ENCODE data around the gene PCBP3. TPM values are rescaled to one million over a fixed set of nuclear protein-coding genes. Genes with fewer than 3 reads are reported as not detected.
"Not testable (repeated sequence)": the region's sequence is repeated elsewhere in the genome, so short reads cannot be mapped to it uniquely, and the experiment has no call there.

PCBP3 gene
- total RNA-seq, 1 donor from 2014 or later: 5.5 TPM

DNA sequence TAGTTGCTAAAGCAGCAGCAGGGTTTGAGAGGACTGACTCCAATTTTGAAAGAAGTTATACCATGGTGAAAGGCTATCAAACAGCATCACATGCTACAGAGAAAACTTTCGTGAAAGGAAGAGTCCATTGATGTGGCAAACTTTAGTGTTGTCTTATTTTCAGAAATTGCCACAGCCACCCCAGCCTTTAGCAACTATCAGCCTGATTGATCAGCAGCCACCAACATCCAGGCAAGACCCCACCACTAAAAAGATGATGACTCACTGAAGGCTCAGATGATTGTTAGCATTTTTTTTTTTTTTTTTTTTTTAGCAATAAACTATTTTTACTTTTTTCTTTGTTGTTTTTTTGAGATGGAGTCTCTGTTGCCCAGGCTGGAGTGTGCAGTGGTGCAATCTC, 35.3 kb downstream of the PCBP3 start:
- not testable (repeated sequence) for DNase-seq

DNA sequence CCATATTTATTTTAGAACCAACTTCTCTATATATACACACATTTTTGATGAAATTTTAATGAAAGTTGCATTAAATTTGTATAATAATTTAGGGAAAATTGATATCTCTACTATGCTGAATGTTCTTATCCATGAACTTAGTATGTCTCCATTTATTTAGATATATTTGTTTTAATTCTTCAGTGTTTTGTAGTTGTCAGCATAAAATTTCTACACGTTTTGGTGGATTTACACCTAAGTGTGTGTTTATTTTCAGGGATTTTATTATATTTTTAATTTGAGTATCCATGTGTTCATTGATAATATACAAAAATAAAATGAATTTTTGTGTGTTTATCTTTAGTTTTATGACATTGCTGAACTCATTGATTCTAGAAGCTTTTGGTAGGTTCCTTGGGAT, 36.7 kb downstream of the PCBP3 start:
- no peak for DNase-seq

DNA sequence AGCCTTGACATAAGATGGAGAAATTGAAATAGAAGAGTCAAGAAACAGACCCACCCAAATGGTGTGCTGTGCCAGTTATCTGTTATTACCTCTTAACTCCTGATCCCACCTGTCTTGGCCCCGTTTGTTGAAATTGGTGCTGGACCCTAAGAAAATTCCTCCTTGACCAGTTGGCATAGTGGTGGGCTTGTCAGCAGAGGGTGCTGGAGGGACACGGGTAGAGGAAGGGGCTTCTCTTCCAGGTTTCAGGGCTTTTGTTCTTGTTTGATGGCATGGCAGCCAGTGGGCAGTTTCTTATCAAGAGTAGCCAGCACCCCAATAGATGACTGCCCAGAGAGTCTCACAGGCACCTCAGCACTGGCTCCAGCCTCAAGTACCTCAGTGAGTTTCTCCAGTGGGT, 51.6 kb downstream of the PCBP3 start:
- no peak for DNase-seq

DNA sequence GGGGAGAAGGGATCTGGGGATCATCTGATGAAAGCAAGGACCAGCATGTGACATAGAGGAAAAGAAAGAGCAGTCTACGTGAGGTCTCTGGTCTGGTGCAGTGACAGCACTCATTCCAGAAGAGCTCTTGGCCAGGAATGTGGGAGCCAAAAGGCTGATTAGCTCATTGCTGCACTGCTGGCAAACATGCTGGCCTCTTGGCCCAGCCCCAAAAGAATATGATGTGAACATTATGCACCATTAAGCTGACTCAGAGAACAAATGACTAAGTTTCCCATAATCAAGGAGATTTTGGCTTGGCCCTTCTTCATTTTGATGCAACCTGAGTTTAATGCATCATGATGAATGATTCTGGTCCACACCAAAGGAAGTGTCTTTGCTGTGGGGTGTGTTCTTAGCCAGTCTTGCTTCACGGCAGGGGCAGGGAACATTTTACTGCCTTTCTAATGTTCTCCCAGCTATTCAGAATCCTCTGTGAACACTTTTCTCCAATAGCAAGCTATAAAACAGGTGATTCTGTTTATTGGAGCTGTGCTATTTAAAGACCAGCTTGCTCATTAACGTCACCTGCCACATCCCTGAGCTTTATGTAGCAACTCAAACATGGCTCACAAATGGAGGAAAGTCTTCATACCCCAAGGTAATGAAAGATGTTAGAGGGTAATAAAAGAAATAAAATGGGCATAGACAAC, 55.1 kb downstream of the PCBP3 start:
- DNase-seq: no peak

DNA sequence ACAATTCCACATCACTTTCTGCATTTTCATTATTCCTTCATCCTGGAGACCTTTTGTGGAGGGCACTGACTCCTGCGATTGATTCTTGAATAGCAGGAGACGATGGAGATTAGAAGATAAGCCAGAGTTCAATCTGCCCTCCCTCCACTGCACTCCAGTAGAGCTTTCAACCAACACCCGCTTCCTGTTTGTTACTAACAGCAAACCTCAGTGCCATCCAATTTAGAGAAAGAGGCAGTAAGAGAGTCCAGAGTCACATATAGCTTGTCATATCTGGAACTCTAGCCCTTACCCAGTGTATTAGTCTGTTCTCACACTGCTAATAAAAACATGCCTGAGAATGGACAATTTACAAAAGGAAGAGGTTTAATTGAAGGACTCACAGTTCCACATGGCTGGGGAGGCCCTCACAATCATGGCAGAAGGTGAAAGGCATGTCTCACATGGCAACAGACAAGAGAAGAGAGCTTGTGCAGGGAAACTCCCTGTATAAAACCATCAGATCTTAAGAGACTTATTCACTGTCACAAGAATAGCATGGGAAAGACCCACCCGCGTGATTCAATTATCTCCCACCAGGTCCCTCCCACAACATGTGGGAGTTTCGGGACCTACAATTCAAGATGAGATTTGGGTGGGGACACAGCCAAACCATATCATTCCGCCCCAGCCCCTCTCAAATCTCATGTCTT, 55.9 kb downstream of the PCBP3 start:
- DNase-seq: no peak

DNA sequence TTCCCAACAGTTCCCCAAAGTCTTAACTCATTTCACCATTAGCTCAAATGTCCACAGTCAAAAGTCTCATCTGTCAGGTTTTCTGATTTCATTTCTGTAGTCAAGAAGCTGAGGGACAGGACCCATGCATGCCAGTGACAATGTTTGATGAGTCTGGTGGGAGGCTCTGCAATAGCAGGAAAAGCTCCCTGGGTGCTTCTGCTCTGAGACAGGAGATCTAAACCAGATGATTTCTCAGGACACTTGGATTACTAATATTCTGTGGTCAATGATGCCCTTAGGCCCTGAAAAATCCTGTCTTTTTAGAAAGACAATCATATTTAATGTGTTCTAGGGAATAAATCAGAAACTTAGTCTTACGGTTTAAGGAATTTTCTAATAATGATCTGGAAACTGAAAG, 56.4 kb downstream of the PCBP3 start:
- DNase-seq: no peak

DNA sequence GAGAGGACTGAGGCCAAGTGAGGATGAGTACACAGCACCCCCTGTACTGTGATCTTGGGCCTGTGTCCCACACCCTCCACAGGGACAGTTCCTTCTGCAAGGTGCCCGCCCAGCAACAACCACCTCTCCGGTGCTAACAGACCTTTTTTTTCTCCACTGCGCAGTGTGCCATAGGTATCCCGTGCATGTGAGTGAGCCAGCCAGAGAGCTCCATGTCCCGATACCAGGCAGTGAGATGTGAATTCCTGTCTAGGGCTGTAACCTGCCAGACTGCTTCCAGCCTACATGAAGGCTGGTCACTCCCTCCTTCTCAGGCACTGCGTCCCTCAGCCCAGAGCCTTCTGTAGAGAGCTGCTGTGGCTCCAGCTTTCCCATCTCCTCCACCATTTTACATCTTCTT, 56.9 kb downstream of the PCBP3 start:
- no peak for DNase-seq

DNA sequence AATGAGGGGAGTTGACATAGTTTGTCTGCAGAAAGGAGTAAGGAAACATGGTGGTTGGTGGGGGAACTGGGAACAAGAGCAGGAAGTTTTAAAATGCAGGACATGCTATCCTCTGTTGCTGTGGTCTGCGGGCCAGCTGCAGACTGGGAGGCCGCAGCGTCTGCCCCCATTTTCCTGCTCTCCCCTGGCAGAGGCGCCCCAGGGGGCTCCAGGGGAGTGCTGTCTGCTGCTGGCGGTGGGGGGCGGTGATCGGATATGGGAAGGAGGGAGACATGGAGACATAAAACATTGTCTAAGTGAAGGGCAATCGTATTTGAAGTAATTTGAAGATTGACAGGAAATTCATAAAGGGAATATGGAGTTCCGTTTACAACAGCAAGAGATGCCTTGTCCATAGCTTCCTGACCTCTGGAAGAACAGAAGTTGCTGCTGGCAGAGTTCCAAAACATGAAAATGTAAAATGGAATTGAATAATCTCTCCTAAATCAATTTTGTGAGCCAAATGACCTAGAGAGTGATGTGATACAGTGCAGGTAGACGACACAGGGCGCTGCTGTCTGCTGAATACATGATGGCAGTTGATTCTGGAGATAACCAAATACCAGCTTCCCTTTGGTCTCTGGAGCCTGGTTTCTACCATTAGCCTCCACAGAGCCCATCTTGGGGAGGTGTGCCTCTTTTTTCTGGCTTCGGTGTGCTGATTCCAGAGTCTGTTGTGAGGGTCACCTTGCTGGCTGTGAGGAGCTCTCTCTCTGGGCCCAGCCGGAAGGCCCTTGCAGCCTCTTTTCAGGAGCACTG, 61.0 kb downstream of the PCBP3 start:
- no peak for DNase-seq

DNA sequence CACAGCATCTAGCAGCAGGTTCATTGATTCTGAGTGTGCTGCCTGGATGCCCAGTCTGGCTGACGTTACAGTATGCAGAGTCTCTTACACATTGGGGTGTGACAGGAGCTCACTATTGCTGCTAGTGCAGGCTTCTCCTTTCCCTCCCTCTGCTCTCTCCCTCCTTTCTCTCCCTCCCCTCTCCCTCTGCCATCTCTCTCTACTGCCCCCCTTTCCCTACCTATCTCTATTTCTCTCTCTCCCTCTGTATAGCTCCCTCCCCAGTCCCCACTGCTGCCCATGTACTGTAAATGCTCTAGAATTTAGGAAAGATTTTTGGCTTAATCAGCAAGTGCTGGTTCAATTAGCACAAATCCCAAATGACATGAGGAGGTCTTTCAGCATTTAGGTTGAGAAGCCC, 62.8 kb downstream of the PCBP3 start:
- no peak for DNase-seq

DNA sequence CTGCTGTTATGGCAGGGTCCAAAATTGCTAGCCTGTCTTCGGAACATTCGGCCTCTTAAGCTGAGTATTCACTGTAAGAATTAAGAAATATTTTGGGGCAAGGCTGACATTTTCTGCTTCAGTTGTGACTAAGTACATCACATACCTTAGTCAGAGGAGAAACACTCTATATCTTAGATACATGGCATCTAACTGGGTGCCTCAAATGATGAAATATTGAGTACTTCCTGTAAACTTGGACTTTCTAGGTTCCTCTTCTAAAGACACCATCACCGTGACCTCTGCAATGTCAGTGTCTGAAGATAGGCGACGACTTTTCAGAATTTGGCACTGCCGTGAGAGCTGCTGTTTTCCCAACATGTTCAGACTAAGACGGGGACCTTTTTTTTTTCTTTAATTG, 65.6 kb downstream of the PCBP3 start:
- no peak for DNase-seq

DNA sequence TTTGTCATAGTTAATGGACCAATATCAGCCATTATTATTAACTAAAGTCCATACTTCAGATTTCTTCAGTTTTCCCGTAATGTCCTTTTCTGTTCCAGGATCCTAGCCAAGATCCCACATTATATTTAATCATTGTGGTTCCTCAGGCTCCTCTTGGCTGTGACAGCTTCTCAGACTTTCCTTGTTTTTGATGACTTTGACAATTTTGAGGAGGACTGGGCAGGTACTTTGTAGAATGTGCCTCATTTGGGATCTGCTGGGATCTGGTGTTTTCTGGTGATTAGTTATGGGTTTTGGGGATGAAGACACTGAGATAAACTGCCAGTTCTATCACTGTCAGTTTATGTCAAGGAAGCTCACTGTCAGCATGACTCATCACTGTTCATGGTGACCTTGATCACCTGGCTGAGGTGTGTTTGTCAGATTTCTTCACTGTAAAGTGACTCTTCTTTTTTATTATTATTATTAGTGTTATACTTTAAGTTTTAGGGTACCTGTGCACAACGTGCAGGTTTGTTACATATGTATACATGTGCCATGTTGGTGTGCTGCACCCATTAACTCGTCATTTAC, 66.3 kb downstream of the PCBP3 start:
- DNase-seq: no peak

DNA sequence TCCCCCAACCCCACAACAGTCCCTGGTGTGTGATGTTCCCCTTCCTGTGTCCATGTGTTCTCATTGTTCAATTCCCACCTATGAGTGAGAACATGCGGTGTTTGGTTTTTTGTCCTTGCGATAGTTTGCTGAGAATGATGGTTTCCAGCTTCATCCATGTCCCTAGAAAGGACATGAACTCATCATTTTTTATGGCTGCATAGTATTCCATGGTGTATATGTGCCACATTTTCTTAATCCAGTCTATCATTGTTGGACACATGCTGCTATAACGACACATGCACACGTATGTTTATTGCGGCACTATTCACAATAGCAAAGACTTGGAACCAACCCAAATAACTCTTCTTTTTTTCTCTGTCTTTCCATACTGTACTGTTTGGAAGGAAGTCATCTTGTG, 66.8 kb downstream of the PCBP3 start:
- DNase-seq: not testable (repeated sequence)

DNA sequence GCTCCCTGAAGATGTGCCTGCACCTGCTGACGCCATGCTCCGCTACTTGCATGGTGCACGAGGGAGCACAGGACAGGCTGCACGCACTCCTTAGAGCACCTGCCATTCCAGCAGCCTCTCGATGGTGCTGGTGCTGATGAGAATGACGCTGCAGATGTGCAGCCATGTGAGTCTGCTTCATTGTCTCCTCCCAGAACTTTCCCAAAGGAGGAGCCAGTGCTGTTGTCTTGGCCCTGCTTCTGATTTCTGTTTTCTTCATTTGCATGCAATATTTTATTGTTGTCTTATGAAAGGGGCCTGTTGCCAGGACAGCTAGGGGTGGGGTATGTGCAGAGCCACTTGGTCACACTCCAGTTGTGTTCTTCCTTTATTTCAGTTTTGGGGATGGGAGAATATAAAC, 70.1 kb downstream of the PCBP3 start:
- no peak for DNase-seq

DNA sequence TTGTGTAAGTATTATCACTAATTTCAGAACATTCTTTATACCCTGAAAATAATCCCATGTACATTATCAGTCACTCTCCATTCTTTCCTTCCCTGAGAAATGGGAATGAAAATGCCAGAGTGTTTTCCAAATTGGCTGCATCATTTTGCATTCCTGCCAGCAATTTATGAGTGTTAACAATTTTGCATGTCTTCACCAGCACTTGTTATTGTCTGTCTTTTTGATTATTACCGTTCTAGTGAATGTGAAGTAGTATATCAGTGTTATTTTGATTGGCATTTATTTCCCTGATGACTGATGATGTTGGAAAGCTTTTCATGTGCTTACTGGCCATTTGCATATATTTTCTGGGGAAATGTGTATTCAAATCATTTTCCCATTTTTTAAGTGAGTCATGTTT, 71.9 kb downstream of the PCBP3 start:
- DNase-seq: no peak

DNA sequence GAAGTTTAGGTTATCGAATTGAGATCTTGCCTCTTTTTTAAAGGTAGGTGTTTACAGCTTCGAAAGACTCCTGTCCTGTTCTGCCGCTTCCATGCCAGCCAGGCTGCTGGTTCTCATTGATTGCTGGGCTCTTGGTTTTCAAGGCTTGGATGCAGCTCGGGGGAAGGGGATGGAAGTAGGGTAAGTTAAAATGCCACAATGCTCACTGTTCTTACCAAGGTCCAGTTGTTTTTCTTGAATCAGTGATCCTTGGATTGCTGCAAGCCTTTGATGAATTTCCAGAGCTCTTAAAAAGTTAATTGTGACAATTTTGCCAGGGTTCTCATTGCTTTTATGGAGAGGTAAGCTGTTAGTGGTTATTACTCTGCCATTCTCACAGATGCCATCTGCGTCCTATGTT, 74.9 kb downstream of the PCBP3 start:
- DNase-seq: no peak

DNA sequence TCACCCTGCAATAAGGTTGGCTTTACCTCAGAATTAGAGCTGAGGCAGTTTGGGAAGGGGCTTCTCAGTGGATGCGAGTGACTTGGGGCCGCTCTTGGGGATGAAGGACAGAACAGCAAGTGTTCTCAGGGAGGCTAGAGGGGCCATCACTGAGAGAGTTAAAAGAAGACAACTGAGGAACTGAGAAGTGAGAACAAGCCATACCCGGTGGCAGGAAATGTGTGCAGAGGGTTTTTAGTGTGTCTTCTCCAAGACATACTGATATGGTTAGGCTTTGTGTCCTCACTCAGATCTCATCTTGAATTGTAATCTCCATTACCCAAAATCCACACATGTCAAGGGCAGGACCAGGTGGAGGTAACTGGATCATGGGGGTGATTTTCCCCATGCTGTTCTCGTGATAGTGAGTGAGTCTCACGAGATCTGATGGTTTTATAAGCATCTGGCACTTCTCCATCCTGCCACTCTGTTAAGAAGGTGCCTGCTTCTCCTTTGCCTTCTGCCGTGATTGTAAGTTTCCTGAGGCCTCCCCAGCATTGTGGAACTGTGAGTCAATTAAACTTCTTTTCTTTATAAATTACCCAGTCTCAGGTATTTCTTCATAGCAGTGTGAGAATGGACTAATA, 75.8 kb downstream of the PCBP3 start:
- no peak for DNase-seq

DNA sequence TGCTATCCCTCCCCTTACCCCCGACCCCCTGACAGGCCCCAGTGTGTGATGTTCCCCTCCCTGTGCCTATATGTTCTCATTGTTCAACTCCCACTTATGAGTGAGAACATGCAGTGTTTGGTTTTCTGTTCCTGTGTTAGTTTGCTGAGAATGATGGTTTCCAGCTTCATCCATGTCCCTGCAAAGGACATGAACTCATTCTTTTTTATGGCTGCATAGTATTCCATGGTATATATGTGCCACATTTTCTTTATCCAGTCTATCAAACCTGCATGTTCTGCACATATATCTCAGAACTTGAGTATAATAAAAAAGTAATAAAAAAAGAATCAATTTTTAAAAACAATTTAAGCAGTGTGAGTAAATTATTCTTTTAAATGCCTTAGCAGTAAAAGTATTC, 76.7 kb downstream of the PCBP3 start:
- not testable (repeated sequence) for DNase-seq

DNA sequence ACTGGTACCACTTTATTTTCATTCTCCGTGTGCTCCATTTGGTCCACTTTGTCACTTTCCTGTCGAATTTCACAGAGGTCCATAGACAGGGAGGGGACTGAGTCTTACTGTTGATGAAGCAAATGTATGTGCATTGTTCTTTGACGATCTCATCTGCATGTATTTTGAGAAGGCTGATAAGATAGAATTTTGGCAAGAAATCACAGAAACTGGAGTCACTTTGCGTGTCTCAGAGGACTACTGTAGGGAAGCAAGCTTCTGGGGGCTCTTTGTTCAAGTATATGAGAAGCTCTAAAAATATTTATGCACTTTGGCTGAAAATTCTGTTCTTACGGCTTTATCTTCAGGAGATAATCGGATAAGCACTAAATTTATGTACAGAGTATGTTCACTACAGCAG, 78.1 kb downstream of the PCBP3 start:
- no peak for DNase-seq

DNA sequence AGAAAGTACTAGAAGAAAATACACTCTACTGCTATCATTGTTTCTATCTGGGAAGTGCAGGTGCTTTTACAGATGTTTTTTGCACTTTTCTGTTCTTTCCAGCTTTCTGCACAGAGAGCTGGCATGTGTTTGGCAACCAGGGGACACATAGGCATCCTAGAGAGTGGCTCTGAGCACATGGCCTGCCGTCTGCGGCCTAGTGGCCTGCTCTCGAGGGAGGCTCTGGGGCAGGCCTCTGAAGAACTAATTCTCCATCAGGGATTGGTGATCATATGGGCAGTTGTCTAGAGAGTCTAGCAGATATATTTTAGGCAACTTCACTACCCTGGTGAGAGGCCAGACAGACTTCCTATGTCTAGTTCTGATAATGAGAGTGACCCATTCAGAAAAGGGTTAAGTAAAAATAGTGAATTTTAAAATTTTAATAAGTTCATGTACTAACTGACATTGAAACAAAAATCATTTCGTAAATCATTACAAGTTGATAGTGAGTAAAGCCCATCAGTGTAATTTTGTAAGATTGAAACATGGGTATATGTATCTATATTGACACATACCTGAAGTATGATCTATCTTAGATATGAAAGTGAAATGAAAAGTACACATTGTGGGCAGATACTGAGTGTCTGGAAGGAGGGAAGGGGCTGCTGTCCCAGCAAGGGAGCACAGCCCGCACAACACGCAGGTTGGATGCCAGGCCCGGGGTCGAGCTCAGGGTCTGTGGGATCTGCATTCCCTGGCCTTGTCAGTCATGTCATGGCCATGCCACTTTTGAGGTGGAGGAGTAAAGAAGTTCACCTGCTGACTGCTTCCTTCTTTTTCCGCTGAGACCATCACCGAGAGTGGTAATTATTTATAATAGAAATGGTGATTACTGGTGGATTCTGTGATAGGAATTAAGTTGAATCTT, 79.8 kb downstream of the PCBP3 start:
- no peak for DNase-seq

DNA sequence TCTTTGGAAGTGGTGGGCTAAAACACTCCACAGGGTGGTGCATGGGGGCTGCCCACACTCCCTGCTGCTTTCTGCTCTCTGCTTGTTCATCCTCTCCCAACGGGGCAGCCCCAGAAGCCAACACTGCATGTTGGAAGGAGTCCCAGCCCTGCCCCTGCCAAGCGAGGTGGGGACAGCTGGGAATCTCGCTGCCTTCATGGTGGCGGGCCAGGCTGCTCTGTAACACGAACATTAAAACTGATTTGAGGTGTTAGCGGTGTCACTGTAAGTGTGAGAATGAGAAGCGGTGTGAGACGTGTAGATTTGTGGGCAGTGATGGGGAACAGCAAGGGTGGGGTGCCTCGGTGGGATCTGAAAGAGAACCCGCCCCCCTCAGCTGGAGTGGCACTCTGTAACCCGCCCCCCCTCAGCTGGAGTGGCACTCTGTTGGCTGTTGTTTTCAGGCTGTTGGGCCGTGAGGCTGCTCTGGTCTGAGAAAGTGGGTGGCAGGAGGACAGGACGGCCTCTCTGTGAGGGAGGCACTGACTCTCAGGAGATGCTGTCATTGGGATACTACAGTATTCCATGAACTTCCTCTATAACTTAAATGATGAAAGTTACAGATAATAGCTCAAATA, 80.9 kb downstream of the PCBP3 start:
- peak; percentile 5 for DNase-seq
